ENCODE measurements around the gene HOMER2.

Gene HOMER2

DNA sequence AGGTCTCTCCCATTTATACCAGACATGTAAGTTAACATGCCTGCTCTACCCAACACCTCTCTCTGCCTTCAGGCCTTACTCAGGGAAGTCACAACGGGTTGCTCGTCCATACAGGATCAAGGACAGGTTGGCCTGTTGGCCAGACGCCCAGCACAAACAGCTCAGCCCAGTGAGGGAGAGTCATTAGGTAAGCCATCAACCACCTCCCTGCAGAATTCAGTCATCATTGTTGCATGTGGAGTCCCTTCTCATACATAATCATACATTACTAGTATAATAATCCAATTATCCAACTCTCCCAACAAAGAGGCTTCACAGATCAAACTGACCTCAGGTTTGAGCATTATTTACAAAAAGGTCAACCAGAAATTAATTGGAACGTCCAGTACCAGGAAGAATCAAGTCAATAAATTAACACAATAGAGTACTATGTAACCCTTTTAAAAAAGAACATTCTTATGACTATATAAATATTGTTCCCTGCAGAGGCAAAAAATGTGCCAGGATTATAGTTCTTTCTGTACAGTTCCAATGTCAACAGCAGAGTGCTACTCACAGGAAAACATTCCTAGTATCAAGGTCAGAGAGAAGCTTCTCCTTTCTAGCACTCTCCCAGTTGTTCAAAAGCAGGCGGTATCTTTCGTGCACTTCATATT, 33.2 kb downstream of the HOMER2 start:
- H3K4me3 ChIP-seq (ENCODE audit: low read depth, low read length), result no peak overlapping the region
- TF ChIP-seq, protein P1, sequence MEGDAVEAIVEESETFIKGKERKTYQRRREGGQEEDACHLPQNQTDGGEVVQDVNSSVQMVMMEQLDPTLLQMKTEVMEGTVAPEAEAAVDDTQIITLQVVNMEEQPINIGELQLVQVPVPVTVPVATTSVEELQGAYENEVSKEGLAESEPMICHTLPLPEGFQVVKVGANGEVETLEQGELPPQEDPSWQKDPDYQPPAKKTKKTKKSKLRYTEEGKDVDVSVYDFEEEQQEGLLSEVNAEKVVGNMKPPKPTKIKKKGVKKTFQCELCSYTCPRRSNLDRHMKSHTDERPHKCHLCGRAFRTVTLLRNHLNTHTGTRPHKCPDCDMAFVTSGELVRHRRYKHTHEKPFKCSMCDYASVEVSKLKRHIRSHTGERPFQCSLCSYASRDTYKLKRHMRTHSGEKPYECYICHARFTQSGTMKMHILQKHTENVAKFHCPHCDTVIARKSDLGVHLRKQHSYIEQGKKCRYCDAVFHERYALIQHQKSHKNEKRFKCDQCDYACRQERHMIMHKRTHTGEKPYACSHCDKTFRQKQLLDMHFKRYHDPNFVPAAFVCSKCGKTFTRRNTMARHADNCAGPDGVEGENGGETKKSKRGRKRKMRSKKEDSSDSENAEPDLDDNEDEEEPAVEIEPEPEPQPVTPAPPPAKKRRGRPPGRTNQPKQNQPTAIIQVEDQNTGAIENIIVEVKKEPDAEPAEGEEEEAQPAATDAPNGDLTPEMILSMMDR (IDR thresholded peaks at IDR 0.05; ENCODE audit: low read depth, low read length), result no peak

DNA sequence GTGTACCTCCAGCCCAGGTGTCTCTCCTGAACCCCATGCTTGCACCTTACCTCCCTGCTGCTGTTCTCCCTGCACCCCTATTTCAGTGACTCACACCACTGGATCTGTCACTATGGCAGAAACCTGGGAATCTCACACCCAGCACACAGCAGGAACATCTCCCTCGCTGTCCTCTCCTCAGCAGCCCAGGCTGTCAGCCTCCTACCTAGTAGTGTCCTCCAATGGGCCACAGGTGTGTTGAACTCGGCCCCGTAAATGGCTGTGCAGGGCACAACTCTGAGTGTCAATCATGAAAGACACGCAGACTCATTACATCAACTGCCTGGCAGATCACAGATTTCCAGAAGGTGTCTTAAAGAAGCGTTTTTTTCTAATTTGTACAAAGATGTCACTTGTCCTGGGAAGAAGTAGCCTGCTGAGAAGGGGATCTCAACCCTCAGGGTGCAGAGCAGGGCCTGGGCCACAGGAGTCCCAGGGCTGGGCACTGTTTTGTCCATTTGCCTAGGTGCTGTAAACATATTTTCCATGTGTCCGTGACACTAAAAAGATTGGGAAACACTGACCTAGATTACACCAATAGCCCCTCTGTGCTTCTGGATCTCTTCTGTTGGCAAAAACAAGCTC, 33.8 kb downstream of the HOMER2 start:
- TF ChIP-seq, protein P1 (IDR thresholded peaks at IDR 0.05; ENCODE audit: low read depth, low read length), result no peak

DNA sequence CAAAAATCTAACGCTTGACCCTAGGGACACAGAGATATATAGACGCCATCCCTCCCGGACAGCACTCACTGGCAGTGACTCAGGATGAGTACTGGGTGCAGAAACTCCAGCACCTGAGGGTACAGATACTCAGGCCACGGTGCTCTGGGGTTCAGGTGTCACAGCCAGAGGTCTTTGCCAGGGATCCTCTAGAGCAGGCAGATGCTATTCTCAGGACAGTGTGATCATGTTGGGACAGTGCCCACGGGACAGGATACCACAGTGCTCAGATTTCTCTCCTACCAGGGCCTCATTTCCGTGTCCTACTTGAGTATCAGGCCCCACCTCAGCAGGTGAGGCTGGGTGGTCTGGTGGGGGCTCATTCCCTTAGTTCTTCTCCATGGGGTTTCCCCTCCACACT, 34.4 kb downstream of the HOMER2 start:
- TF ChIP-seq, protein P1 (IDR thresholded peaks at IDR 0.05; ENCODE audit: low read depth, low read length), result no peak

More for the DNA sequence above, 33.8 kb downstream of the HOMER2 start:
- H3K4me3 ChIP-seq (ENCODE audit: low read depth, low read length), result no peak overlapping the region

DNA sequence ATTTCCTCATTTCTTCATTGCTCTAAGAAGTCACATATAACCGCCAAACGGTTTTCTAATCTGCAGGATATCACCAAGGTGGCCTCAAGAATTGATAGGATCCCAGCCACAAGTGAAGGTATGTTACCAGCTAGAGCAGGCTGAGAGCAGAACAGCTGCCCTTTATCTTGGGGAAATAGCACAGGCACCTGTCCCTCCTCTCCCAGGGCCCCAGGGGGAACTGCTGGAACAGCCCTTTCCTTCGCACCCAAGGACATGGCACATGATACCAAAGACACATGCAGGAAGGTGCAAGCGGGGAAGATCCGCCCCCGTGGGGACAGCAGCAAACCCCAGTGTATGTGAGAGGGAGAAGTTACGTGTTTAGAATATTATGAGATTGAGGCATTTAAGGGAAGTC, 35.3 kb downstream of the HOMER2 start:
- H3K4me3 ChIP-seq (ENCODE audit: low read depth, low read length), result no peak overlapping the region
- TF ChIP-seq, protein P1 (IDR thresholded peaks at IDR 0.05; ENCODE audit: low read depth, low read length), result no peak

More for the DNA sequence above, 34.4 kb downstream of the HOMER2 start:
- no peak overlapping the region for H3K4me3 ChIP-seq (ENCODE audit: low read depth, low read length)

DNA sequence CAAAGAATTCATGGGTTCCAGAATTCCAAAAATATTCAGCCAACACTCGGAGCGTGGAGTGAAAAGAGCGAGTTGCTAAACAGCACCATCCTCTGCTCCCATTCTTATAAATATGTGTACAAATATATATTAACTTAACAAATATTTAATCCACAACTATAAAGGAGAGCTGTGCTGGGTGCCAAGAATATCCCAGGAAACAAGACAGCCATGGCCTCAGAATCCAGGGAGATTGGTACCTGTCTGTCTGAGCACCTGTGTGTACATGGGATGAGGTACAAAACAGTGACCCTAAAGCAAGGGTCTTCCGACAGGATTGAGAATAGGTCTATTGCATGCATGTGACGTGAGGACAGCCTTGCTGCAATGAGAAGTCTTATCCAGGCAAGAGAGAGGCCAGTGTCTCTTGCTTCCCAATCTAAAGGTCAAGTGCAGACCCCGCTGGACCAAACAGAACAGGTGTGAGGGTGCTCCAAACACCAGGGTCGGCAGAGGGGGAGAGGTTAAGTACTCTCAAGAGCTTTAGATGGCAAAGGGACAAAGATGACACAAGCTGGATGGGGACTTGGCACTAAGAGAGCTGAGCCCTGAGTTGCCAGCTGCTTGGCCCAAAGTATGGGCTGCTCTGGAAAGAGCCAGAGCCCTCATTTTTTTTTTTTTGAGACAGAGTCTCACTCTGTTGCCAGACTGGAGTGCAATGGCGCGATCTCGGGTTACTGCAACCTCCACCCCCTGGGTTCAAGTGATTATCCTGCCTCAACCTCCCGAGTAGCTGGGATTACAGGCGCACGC, 36.2 kb downstream of the HOMER2 start:
- TF ChIP-seq, protein P1 (IDR thresholded peaks at IDR 0.05; ENCODE audit: low read depth, low read length), result no peak
- H3K4me3 ChIP-seq (ENCODE audit: low read depth, low read length), result no peak overlapping the region

DNA sequence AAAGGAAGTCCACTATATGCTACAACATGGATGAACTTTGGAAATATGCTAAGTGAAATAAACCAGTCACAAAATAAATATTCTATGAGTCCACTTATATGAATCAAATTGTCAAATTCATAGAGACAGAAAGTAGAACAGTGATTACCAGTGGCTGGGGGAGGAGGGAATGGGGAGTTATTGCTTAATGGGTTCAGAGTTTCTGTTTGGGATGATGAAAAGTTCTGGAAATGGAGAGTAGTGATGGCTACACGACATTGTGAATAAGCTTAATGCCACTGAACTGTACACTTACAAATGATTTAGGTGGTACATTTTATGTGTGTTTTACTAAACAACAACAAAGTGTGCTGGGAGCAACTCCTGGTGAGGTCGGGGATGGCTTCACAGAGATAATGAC, 38.1 kb downstream of the HOMER2 start:
- no peak overlapping the region for H3K4me3 ChIP-seq (ENCODE audit: low read depth, low read length)
- TF ChIP-seq, protein P1 (IDR thresholded peaks at IDR 0.05; ENCODE audit: low read depth, low read length), result no peak

DNA sequence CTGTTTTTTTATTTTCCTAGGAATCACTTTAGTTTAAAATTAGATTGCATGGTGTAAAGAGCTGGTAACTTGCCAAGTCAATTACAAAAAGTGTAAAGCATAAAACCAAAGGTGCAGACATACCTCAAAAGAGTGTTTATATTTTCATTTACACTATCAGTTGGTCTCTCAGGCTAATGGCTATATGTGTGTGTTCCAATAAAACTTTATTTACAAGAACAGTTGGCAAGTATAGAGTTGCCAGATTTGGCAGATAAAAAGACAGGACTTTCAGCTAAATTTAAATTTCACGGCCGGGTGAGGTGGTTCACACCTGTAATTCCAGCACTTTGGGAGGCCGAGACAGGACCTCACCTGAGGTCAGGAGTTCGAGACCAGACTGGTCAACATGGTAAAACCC, 41.1 kb downstream of the HOMER2 start:
- TF ChIP-seq, protein P1 (IDR thresholded peaks at IDR 0.05; ENCODE audit: low read depth, low read length), result no peak
- no peak overlapping the region for H3K4me3 ChIP-seq (ENCODE audit: low read depth, low read length)
